OCI-LY3 (cell line): ENCODE data around the gene AGBL4.
"Not testable (repeated sequence)": the region's sequence is repeated elsewhere in the genome, so short reads cannot be mapped to it uniquely, and the experiment has no call there.

Source experiments
- H2AFZ ChIP-seq: fragments of 200-600, 300-600 bp; shearing (Covaris generic); 2 replicates; pipeline ENCODE4 v1.6.0; 2014; ENCODE audit warnings: antibody characterized with exemption, low read depth, low read length
- H3K27ac ChIP-seq: fragments of 200-600, 300-600 bp; sonication (generic); 2 replicates; pipeline ENCODE4 v1.5.1; 2014; ENCODE audit warnings: mild to moderate bottlenecking, low read length, moderate library complexity, mixed read lengths
- H3K27me3 ChIP-seq: fragments of 200-600, 300-600 bp; sonication (generic); 2 replicates; pipeline ENCODE4 v1.6.1; 2014; ENCODE audit warnings: low read depth, low read length, mixed read lengths
- H3K36me3 ChIP-seq: fragments of 200-600, 300-600 bp; sonication (generic); replicated peaks from 2 replicates; pipeline ENCODE3; 2014; ENCODE audit warnings: low read depth, low read length, mixed read lengths
- H3K4me1 ChIP-seq: fragments of 300-600, 200-600 bp; sonication (generic); 2 replicates; pipeline ENCODE4 v1.6.1; 2014; ENCODE audit warnings: low read length, mixed read lengths
- H3K4me2 ChIP-seq: fragments of 200-600, 300-600 bp; sonication (generic); 2 replicates; pipeline ENCODE4 v1.6.1; 2014; ENCODE audit warnings: low read length, mixed read lengths
- H3K4me3 ChIP-seq: fragments of 300-600, 200-600 bp; sonication (generic); 2 replicates; pipeline ENCODE4 v1.5.1; 2014; ENCODE audit warnings: antibody characterized with exemption, mild to moderate bottlenecking, low read length, moderate library complexity
- H3K79me2 ChIP-seq: fragments of 300-600, 200-600 bp; shearing (Covaris generic); 2 replicates; pipeline ENCODE4 v1.6.1; 2014; ENCODE audit warnings: mild to moderate bottlenecking, low read length, mixed read lengths
- H3K9ac ChIP-seq: fragments of 300-600, 200-600 bp; shearing (Covaris generic); 2 replicates; pipeline ENCODE4 v1.6.0; 2014; ENCODE audit warnings: mild to moderate bottlenecking, low read length, moderate library complexity
- H3K9me3 ChIP-seq: fragments of 200-600, 300-600 bp; shearing (Covaris generic); 2 replicates; pipeline ENCODE4 v1.6.1; 2014; ENCODE audit warnings: low read length, mixed read lengths; ENCODE audit not compliant: insufficient read depth
- H4K20me1 ChIP-seq: fragments of 200-600, 300-600 bp; sonication (generic); 2 replicates; pipeline ENCODE4 v1.6.1; 2016; ENCODE audit warnings: low read length, mixed read lengths; ENCODE audit not compliant: insufficient read depth
- CTCF ChIP-seq: fragments of 200-600, 300-600 bp; sonication (generic); IDR thresholded peaks from 2 replicates; pipeline ENCODE4 v1.5.1; 2014; ENCODE audit warnings: antibody characterized with exemption, low read length, low read depth
- EZH2phosphoT487 ChIP-seq: fragments of 200-600 bp; shearing (Covaris generic); IDR thresholded peaks from 2 replicates; pipeline ENCODE4 v1.6.1; 2018; ENCODE audit warnings: antibody characterized with exemption, mixed run types, low read depth

The AGBL4 gene

GRCh38 chr1:49971088-49971487, 52.7 kb downstream of the AGBL4 start:
- H3K27ac ChIP-seq, result no peak overlapping the region
- no peak overlapping the region for H3K9ac ChIP-seq
- no peaks in the 10 kb centered on the region for H3K79me2 ChIP-seq
- H3K4me2 ChIP-seq, result no peak overlapping the region
- H3K27me3 ChIP-seq, result no peaks in the 10 kb centered on the region
- H4K20me1 ChIP-seq, result no peaks in the 10 kb centered on the region
- H3K4me3 ChIP-seq, result no peak overlapping the region
- no peaks in the 10 kb centered on the region for H3K4me1 ChIP-seq
- no peak overlapping the region for H2AFZ ChIP-seq
- H3K9me3 ChIP-seq, result no peaks in the 10 kb centered on the region
- TF ChIP-seq CTCF, result no peak
- TF ChIP-seq EZH2phosphoT487, result no peak
- no peaks in the 10 kb centered on the region for H3K36me3 ChIP-seq

- H3K9ac ChIP-seq, result no peak overlapping the region
- no peaks in the 10 kb centered on the region for H3K36me3 ChIP-seq
- no peak overlapping the region for H3K4me3 ChIP-seq
- no peaks in the 10 kb centered on the region for H3K9me3 ChIP-seq
- H3K27me3 ChIP-seq, result no peaks in the 10 kb centered on the region
- no peaks in the 10 kb centered on the region for H3K79me2 ChIP-seq
- H2AFZ ChIP-seq, result no peak overlapping the region
- no peak overlapping the region for H3K27ac ChIP-seq
- no peaks in the 10 kb centered on the region for H4K20me1 ChIP-seq
- no peak for TF ChIP-seq EZH2phosphoT487
- TF ChIP-seq CTCF, result no peak
- no peaks in the 10 kb centered on the region for H3K4me1 ChIP-seq
- no peak overlapping the region for H3K4me2 ChIP-seq
These were observed 72.4 kb downstream of the AGBL4 start for GRCh38 chr1:49951385-49951784.

- not testable (repeated sequence) for H4K20me1 ChIP-seq, H3K4me1 ChIP-seq, H3K79me2 ChIP-seq, H3K36me3 ChIP-seq, H3K27me3 ChIP-seq, H3K9ac ChIP-seq, H3K4me2 ChIP-seq, H3K9me3 ChIP-seq, H2AFZ ChIP-seq, H3K4me3 ChIP-seq, H3K27ac ChIP-seq
These were observed 108.5 kb downstream of the AGBL4 start for GRCh38 chr1:49915301-49915700.

GRCh38 chr1:49906365-49906764, 117.4 kb downstream of the AGBL4 start:
- Histone ChIP-seq H3K36me3 (no peaks in the 10 kb centered on the region), H4K20me1 (no peaks in the 10 kb centered on the region), H3K9me3 (no peaks in the 10 kb centered on the region), H3K79me2 (no peaks in the 10 kb centered on the region), H3K4me3 (no peak overlapping the region), H2AFZ (no peak overlapping the region), H3K9ac (no peak overlapping the region), H3K4me1 (no peaks in the 10 kb centered on the region), H3K27me3 (no peaks in the 10 kb centered on the region), H3K4me2 (no peak overlapping the region), H3K27ac (no peak overlapping the region)
- no peak for TF ChIP-seq CTCF
- no peak for TF ChIP-seq EZH2phosphoT487

- no peaks in the 10 kb centered on the region for H4K20me1 ChIP-seq
- no peak overlapping the region for H2AFZ ChIP-seq
These were observed 159.2 kb downstream of the AGBL4 start for GRCh38 chr1:49864581-49864980.

More at GRCh38 chr1:49864581-49864980, 159.2 kb downstream of the AGBL4 start:
- no peak for TF ChIP-seq EZH2phosphoT487
- no peak for TF ChIP-seq CTCF
- Histone ChIP-seq H3K4me2 (no peak overlapping the region), H3K4me1 (no peaks in the 10 kb centered on the region), H3K9me3 (no peaks in the 10 kb centered on the region), H3K9ac (no peak overlapping the region), H3K4me3 (no peak overlapping the region), H3K27ac (no peak overlapping the region), H3K79me2 (no peaks in the 10 kb centered on the region), H3K36me3 (no peaks in the 10 kb centered on the region), H3K27me3 (no peaks in the 10 kb centered on the region)
